ENCODE results near the gene IFIT2. TPM values are rescaled to one million over a fixed set of nuclear protein-coding genes. Genes with fewer than 3 reads are reported as not detected.

The IFIT2 gene
- total RNA-seq, 4 donors from 2014 or later = 3.2 to 5.3 (median 3.8) TPM

GRCh38 chr10:89279421-89279869 is 22.4 kb upstream of the IFIT2 start:
- TF ChIP-seq POLR2AphosphoS5 (IDR thresholded peaks at IDR 0.05) (no peak), CTCF (IDR thresholded peaks at IDR 0.05) (no peak), EP300 (IDR thresholded peaks at IDR 0.05) (no peak), POLR2A (IDR thresholded peaks at IDR 0.05) (no peak)
- H3K36me3 ChIP-seq = no peaks in the 10 kb centered on the region
- no peaks in the 10 kb centered on the region for H3K27me3 ChIP-seq
- 55% methylated on average over 1 of the region's 1 CpG; no CpG with 5 or more reads in 1 of the 2 donors for WGBS, 2 donors (ENCODE audit: low coverage in 1 of 2)
- peak overlapping the region in 3 of 4 donors; percentile 50 to 87 (median 61) for H3K27ac ChIP-seq
- H3K9me3 ChIP-seq = no peaks in the 10 kb centered on the region
- peaks cover 27 to 66% (median 34%) of the 10 kb centered on the region in 3 donors for H3K4me1 ChIP-seq
- no peak overlapping the region for H3K4me3 ChIP-seq
- ATAC-seq = no peak

- H3K27ac ChIP-seq = no peak overlapping the region
- ATAC-seq = no peak
- peaks cover 30 to 66% (median 32%) of the 10 kb centered on the region in 3 donors for H3K4me1 ChIP-seq
- TF ChIP-seq CTCF (IDR thresholded peaks at IDR 0.05) = no peak
- no peak for TF ChIP-seq POLR2A (IDR thresholded peaks at IDR 0.05)
- no peak for TF ChIP-seq POLR2AphosphoS5 (IDR thresholded peaks at IDR 0.05)
- TF ChIP-seq EP300 (IDR thresholded peaks at IDR 0.05) = no peak
- no peak overlapping the region for H3K4me3 ChIP-seq
- WGBS, 2 donors (ENCODE audit: low coverage in 1 of 2) = 92 to 100% methylated on average over 1 to 3 of the region's 3 CpGs
- no peaks in the 10 kb centered on the region for H3K36me3 ChIP-seq
- H3K9me3 ChIP-seq = no peaks in the 10 kb centered on the region
- no peaks in the 10 kb centered on the region for H3K27me3 ChIP-seq
These were observed 21.3 kb upstream of the IFIT2 start for GRCh38 chr10:89280508-89280907.

GRCh38 chr10:89281606-89282395 is 20.0 kb upstream of the IFIT2 start:
- ATAC-seq = no peak
- H3K9me3 ChIP-seq = no peaks in the 10 kb centered on the region
- H3K4me3 ChIP-seq = no peak overlapping the region
- WGBS, 2 donors (ENCODE audit: low coverage in 1 of 2) = 59 to 78% methylated on average over 4 of the region's 4 CpGs
- TF ChIP-seq POLR2A (IDR thresholded peaks at IDR 0.05) (no peak), EP300 (IDR thresholded peaks at IDR 0.05) (no peak), CTCF (IDR thresholded peaks at IDR 0.05) (no peak), POLR2AphosphoS5 (IDR thresholded peaks at IDR 0.05) (no peak)
- no peak overlapping the region for H3K27ac ChIP-seq
- peaks cover 30 to 60% (median 32%) of the 10 kb centered on the region in 3 donors for H3K4me1 ChIP-seq
- no peaks in the 10 kb centered on the region for H3K36me3 ChIP-seq
- H3K27me3 ChIP-seq = no peaks in the 10 kb centered on the region

GRCh38 chr10:89283025-89283935 is 18.6 kb upstream of the IFIT2 start:
- WGBS, 2 donors (ENCODE audit: low coverage in 1 of 2) = 3 to 8% methylated on average over 5 to 6 of the region's 6 CpGs
- Histone ChIP-seq H3K27me3 (no peaks in the 10 kb centered on the region), H3K9me3 (no peaks in the 10 kb centered on the region), H3K27ac (peak overlapping the region; percentile 82 to 87 (median 84)), H3K4me1 (peaks cover 22 to 46% (median 24%) of the 10 kb centered on the region in 3 donors), H3K36me3 (no peaks in the 10 kb centered on the region), H3K4me3 (peak overlapping the region; percentile 11 to 26)
- peak; percentile 44 for ATAC-seq
- TF ChIP-seq POLR2A (IDR thresholded peaks at IDR 0.05) (no peak), CTCF (IDR thresholded peaks at IDR 0.05) (peak in 2 of 4 experiments; percentile 29 to 34), POLR2AphosphoS5 (IDR thresholded peaks at IDR 0.05) (peak; percentile 86)
